ENCODE data around the gene HECW1.

GRCh38 chr7:43600056-43600455, 487.6 kb downstream of the HECW1 start:
- no peak for TF ChIP-seq POLR2AphosphoS5 (IDR thresholded peaks at IDR 0.05; ENCODE audit: borderline replicate concordance, low read depth, low read length)
- TF ChIP-seq EZH2 (IDR thresholded peaks at IDR 0.05), result no peak

Data from SK-N-MC (cell line).